ENCODE data around the gene AHCY. TPM values are rescaled to one million over a fixed set of nuclear protein-coding genes. Genes with fewer than 3 reads are reported as not detected.
"Not testable (repeated sequence)": the region's sequence is repeated elsewhere in the genome, so short reads cannot be mapped to it uniquely, and the experiment has no call there.

The AHCY gene
- total RNA-seq, 6 experiments from 2014 or later = 66.5 to 142 (median 111) TPM

DNA sequence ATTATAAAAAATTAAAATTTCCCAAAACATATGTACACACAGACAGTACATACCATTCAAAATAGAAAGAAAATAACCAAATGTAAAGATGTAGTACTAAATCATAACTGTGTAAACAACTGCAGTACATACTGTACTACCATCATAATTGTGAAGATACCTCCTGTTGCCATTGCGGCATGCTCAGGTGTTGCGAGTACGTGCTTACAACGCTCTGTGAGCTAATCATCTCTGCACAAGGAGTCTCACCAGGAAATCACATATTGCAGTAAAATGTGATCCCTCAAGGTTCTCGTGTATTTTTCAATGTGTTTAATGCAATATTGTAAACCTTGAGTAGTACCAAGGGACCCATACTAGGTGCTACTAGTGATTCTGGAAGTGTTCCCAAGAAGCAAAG lies 39.0 kb downstream of the AHCY start:
- DNase-seq (no peak), ATAC-seq (no peak)
- no peak overlapping the region for H3K4me3 ChIP-seq
- H3K9me3 ChIP-seq = no peaks in the 10 kb centered on the region
- H3K27me3 ChIP-seq = no peaks in the 10 kb centered on the region
- H3K36me3 ChIP-seq = no peaks in the 10 kb centered on the region
- H3K4me1 ChIP-seq = peaks cover 0 to 15% (median 4%) of the 10 kb centered on the region in 4 donors
- TF ChIP-seq, protein P1, sequence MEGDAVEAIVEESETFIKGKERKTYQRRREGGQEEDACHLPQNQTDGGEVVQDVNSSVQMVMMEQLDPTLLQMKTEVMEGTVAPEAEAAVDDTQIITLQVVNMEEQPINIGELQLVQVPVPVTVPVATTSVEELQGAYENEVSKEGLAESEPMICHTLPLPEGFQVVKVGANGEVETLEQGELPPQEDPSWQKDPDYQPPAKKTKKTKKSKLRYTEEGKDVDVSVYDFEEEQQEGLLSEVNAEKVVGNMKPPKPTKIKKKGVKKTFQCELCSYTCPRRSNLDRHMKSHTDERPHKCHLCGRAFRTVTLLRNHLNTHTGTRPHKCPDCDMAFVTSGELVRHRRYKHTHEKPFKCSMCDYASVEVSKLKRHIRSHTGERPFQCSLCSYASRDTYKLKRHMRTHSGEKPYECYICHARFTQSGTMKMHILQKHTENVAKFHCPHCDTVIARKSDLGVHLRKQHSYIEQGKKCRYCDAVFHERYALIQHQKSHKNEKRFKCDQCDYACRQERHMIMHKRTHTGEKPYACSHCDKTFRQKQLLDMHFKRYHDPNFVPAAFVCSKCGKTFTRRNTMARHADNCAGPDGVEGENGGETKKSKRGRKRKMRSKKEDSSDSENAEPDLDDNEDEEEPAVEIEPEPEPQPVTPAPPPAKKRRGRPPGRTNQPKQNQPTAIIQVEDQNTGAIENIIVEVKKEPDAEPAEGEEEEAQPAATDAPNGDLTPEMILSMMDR (IDR thresholded peaks at IDR 0.05) = no peak
- TF ChIP-seq POLR2A (IDR thresholded peaks at IDR 0.05) = no peak
- WGBS (ENCODE audit: insufficient coverage, low coverage, low lambda C conversion rate, missing lambda C conversion rate) = 92% methylated on average over 5 of the region's 5 CpGs
- intact Hi-C loops (cut with DNase I) = no loop called here
- H3K27ac ChIP-seq = no peak overlapping the region

DNA sequence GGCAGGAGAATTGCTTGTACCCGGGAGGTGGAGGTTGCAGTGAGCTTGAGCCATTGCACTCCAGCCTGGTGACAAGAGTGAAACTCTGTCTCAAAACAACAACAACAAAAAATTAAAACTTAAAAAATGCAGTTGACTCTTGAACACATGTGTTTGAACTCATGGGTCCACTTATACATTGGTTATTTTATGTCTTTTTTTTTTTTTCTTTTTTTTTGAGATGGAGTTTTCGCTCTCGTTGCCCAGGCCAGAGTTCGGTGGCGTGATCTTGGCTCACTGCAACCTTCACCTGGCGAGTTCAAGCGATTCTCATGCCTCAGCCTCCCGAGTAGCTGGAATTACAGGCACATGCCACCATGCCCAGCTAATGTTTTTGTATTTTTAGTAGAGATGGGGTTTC lies 39.7 kb downstream of the AHCY start:
- H3K27ac ChIP-seq = peak overlapping the region; percentile 76 to 91 (median 85)
- 93% methylated on average over 8 of the region's 8 CpGs for WGBS (ENCODE audit: insufficient coverage, low coverage, low lambda C conversion rate, missing lambda C conversion rate)
- not testable (repeated sequence) for DNase-seq

DNA sequence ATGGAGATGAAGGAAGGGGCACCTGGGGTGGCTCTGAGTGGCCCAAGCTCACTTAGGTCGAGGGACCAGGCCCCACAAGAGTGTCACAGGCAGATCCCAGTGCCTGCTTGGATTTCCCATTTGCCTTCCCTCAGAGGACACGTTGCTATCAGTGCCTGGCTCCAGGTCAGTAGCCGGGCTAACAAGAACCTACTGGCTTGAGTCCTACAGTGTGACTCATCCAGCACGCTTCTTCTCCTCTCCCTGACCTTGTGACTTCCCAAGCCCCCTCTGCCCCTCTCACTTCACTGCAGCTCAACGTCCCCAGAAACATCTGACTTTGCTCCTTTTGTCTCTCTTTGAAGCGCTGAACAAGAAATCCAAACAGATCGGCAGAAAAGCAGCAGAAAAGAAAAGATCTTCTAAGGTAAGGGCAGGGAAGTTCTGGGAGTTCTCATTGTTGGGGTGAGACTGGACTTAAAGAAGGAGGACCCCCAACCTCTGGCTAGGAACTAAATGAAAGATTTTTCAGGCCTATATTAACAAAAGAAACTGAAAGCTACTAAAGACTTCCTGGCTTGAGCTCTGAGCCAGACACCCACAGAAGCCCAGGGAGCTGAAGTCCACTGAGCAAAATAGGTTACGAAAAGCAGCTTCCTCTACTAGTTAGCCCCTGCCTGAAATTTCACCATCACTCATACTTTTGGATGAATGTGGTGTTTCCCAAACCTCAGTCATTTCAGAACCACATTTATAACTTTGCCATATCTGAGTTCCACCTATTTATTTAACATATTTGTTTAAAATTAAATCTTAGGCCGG lies 40.5 kb downstream of the AHCY start:
- intact Hi-C loops (cut with DNase I) = no loop called here
- H3K27me3 ChIP-seq = no peaks in the 10 kb centered on the region
- no peak for TF ChIP-seq POLR2A (IDR thresholded peaks at IDR 0.05)
- TF ChIP-seq, protein P1 (IDR thresholded peaks at IDR 0.05) = no peak
- H3K4me1 ChIP-seq = peaks cover 0 to 13% (median 4%) of the 10 kb centered on the region in 4 donors
- ATAC-seq (peak; percentile 94 to 95 (median 94)), DNase-seq (peak; percentile 65 to 73 (median 66))
- H3K4me3 ChIP-seq = peak overlapping the region in 1 of 3 donors; percentile 21
- H3K36me3 ChIP-seq = no peaks in the 10 kb centered on the region
- no peaks in the 10 kb centered on the region for H3K9me3 ChIP-seq
- peak overlapping the region; percentile 76 to 91 (median 85) for H3K27ac ChIP-seq
- 29% methylated on average over 9 of the region's 9 CpGs for WGBS (ENCODE audit: insufficient coverage, low coverage, low lambda C conversion rate, missing lambda C conversion rate)

More for the DNA sequence above, 39.7 kb downstream of the AHCY start:
- H3K9me3 ChIP-seq; ATAC-seq; H3K27me3 ChIP-seq; H3K36me3 ChIP-seq; intact Hi-C loops (cut with DNase I); H3K4me3 ChIP-seq: not testable (repeated sequence)
- H3K4me1 ChIP-seq = peaks cover 0 to 13% (median 4%) of the 10 kb centered on the region in 4 donors

DNA sequence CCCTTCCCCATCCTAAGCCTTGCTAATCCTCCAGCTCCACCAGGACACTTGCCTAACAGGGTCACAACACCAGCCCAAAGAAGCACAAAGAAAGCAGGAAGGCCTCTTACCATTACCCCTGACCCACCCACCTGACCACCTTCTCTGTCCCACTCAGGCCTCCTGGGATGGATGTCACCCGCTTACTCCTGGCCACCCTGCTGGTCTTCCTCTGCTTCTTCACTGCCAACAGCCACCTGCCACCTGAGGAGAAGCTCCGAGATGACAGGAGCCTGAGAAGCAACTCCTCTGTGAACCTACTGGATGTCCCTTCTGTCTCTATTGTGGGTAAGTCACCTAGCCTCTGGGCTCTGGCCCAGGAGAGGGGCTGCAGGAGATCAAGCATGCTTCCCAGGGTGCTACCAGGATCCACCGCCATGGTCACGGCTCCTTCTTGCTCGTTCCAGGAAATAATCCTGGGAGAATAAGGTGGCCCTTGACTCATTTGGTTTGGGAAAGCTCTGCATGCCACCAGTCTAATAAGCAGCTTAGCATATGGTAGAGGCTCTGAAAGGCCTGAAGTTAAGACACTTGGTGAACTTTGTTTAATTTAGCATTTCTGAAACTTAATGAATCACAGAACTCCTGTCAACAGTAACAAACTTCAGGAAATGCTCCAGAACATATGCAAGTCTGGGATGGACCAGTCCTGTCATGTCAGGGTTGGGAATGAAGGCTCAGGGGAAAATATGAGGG lies 42.8 kb downstream of the AHCY start:
- H3K9me3 ChIP-seq = no peaks in the 10 kb centered on the region
- no peak overlapping the region for H3K27ac ChIP-seq
- DNase-seq (no peak), ATAC-seq (no peak)
- WGBS (ENCODE audit: insufficient coverage, low coverage, low lambda C conversion rate, missing lambda C conversion rate) = 85% methylated on average over 4 of the region's 5 CpGs
- peaks cover 0 to 16% (median 4%) of the 10 kb centered on the region in 4 donors for H3K4me1 ChIP-seq
- H3K36me3 ChIP-seq = no peaks in the 10 kb centered on the region
- TF ChIP-seq, protein P1 (IDR thresholded peaks at IDR 0.05) = no peak
- TF ChIP-seq POLR2A (IDR thresholded peaks at IDR 0.05) = no peak
- no peak overlapping the region for H3K4me3 ChIP-seq
- intact Hi-C loops (cut with DNase I) = no loop called here
- H3K27me3 ChIP-seq = no peaks in the 10 kb centered on the region

DNA sequence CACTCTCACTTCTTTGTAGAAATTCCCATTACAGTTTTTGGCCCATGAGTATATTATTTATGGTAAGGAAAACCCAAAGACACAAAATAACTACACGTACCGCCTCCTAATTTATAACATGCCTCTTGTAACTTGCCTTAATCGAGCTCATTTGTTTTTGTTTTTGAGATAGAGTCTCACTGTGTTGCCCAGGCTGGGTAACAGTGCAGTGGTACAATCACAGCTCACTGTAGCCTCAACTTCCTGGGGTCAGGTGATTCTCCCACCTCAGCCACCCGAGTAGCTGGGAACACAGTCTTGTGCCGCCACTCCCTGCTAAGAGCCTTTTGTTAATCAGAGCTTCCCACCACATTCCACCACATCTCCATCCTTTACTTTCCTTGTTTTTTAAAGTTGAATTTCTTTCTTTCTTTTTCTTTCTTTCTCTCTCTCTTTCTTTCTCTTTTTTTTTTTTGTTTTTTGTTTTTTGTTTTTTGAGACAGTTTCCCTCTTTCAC lies 46.5 kb downstream of the AHCY start:
- ATAC-seq (no peak), DNase-seq (no peak)
- peaks cover 0 to 10% (median 2%) of the 10 kb centered on the region in 4 donors for H3K4me1 ChIP-seq
- H3K27ac ChIP-seq = no peak overlapping the region
- no peaks in the 10 kb centered on the region for H3K36me3 ChIP-seq
- intact Hi-C loops (cut with DNase I) = no loop called here
- no peaks in the 10 kb centered on the region for H3K27me3 ChIP-seq
- 64% methylated on average over 5 of the region's 5 CpGs for WGBS (ENCODE audit: insufficient coverage, low coverage, low lambda C conversion rate, missing lambda C conversion rate)
- H3K4me3 ChIP-seq = no peak overlapping the region
- no peaks in the 10 kb centered on the region for H3K9me3 ChIP-seq
- no peak for TF ChIP-seq POLR2A (IDR thresholded peaks at IDR 0.05)
- TF ChIP-seq, protein P1 (IDR thresholded peaks at IDR 0.05) = no peak
